ENCODE results near the gene ZDHHC4.
A peak's percentile ranks its signal among the peaks of the same experiment; 100 is the strongest.
"Not testable (repeated sequence)": the region's sequence is repeated elsewhere in the genome, so short reads cannot be mapped to it uniquely, and the experiment has no call there.

The ZDHHC4 gene

DNA sequence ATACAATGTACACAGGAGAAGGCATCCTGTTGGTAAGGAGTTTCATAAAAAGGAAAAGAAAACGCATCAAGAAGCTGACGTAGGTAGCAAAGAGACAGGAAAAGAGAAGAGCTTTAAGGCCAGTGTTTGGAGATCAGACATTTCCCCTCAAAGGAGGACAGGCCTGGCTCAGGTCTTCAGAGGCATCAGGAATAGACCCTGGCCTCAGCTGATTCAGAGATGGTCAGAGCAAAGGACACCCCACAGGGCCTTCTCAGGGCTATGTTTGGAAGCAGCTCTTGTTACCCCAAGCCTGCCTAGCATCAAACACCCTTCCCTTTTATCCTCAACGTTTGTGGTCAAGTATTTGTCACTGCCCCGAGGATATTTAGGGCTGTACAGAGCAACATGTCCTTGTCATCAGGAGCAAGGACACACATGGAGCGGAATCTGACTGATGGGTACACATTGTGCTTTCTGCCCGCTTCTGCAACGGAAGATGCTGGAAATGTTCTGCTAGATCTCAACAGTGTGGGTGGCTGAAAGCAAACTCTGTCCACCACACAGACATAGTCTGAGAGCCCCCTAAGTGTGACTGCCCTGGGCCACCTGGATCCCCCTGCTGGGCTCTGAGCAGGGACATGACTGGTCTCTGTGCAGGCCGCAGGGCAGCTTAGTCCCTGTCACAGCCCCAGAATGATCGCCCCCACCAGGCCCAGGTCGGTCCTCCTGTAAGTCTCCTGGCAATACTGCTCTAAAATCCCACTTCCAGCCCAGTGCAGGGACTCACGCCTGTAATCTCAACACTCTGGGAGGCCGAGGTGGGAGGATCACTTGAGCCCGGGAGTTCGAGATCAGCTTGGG is 1.0 kb upstream of the ZDHHC4 start:
- WGBS (ENCODE audit: extremely low coverage, insufficient coverage, insufficient read length), result no CpG with 5 or more reads among the region's 14 CpGs
- H3K36me3 ChIP-seq (ENCODE audit: control insufficient read depth in 1 of 2, insufficient read depth in 2 of 2, low read length in 2 of 2), result peaks cover 9% of the 10 kb centered on the region in 2 experiments

DNA sequence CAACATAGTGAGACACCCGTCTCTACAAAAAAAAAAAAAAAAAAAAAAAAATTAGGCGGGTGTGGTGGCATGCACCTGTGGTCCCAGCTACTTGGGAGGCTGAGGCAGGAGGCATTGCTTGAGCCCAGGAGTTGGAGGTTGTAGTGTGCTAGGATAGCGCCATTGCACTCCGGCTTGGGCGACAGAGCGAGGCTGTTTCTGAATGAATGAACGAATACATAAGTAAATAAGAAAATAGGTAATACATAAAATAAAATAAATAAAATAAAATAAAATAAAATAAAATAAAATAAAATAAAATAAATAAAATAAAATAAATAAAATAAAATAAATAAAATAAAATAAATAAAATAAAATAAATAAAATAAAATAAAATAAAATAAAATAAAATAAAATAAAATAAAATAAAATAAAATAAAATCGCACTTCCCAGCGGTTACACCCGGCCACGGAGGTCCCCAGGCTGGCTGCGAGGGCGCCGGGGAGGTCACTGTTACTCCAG is 336 bp upstream of the ZDHHC4 start:
- not testable (repeated sequence) for H3K4me1 ChIP-seq (ENCODE audit: control insufficient read depth in 1 of 2, insufficient read depth in 2 of 2, low read length in 2 of 2); H3K79me2 ChIP-seq (ENCODE audit: control insufficient read depth, insufficient read depth, low read length, poor library complexity); H2AK5ac ChIP-seq (ENCODE audit: low read length); H3K18ac ChIP-seq (ENCODE audit: low read length); H3K9me3 ChIP-seq (ENCODE audit: insufficient read depth, low read depth, low read length); H3K4ac ChIP-seq (ENCODE audit: low read depth, low read length); H2BK120ac ChIP-seq (ENCODE audit: insufficient read depth, low read length, poor library complexity); H2BK5ac ChIP-seq (ENCODE audit: low read depth, low read length, poor library complexity); H3K23ac ChIP-seq (ENCODE audit: low read length); H3K27me3 ChIP-seq (ENCODE audit: insufficient read depth, low read length); H3K27ac ChIP-seq (ENCODE audit: low read depth, low read length); H3K9ac ChIP-seq (ENCODE audit: low read length); H2BK12ac ChIP-seq (ENCODE audit: low read length); H3K14ac ChIP-seq (ENCODE audit: low read length); H2AFZ ChIP-seq (ENCODE audit: insufficient read depth, low read length, poor library complexity); H3K79me1 ChIP-seq (ENCODE audit: low read length); H3K36me3 ChIP-seq (ENCODE audit: control insufficient read depth in 1 of 2, insufficient read depth in 2 of 2, low read length in 2 of 2)
- Histone ChIP-seq H4K12ac (ENCODE audit: low read depth, low read length) (peak overlapping the region; percentile 96), H4K8ac (ENCODE audit: low read depth, low read length) (peak overlapping the region; percentile 99), H3K4me2 (ENCODE audit: low read length) (peak overlapping the region; percentile 75), H3K4me3 (ENCODE audit: low read depth, low read length) (peak overlapping the region; percentile 78), H4K91ac (ENCODE audit: low read depth, low read length) (peak overlapping the region; percentile 91)
- DNase-seq, result peak in 1 of 2 donors; percentile 8
- no CpG with 5 or more reads among the region's 14 CpGs for WGBS (ENCODE audit: extremely low coverage, insufficient coverage, insufficient read length)

More for the DNA sequence above, 1.0 kb upstream of the ZDHHC4 start:
- Histone ChIP-seq H3K23ac (ENCODE audit: low read length) (no peak overlapping the region), H2BK12ac (ENCODE audit: low read length) (no peak overlapping the region), H4K12ac (ENCODE audit: low read depth, low read length) (no peak overlapping the region), H3K18ac (ENCODE audit: low read length) (no peak overlapping the region), H3K27me3 (ENCODE audit: insufficient read depth, low read length) (no peaks in the 10 kb centered on the region), H4K91ac (ENCODE audit: low read depth, low read length) (no peak overlapping the region), H2AFZ (ENCODE audit: insufficient read depth, low read length, poor library complexity) (no peak overlapping the region), H2BK120ac (ENCODE audit: insufficient read depth, low read length, poor library complexity) (no peak overlapping the region), H3K79me2 (ENCODE audit: control insufficient read depth, insufficient read depth, low read length, poor library complexity) (peaks cover 2% of the 10 kb centered on the region), H2BK5ac (ENCODE audit: low read depth, low read length, poor library complexity) (no peak overlapping the region), H3K79me1 (ENCODE audit: low read length) (peaks cover 6% of the 10 kb centered on the region), H3K9ac (ENCODE audit: low read length) (no peak overlapping the region), H3K14ac (ENCODE audit: low read length) (no peak overlapping the region), H3K9me3 (ENCODE audit: insufficient read depth, low read depth, low read length) (no peaks in the 10 kb centered on the region), H3K27ac (ENCODE audit: low read depth, low read length) (no peak overlapping the region), H3K4ac (ENCODE audit: low read depth, low read length) (no peak overlapping the region), H3K4me2 (ENCODE audit: low read length) (no peak overlapping the region), H3K4me3 (ENCODE audit: low read depth, low read length) (no peak overlapping the region), H2AK5ac (ENCODE audit: low read length) (no peak overlapping the region), H3K4me1 (ENCODE audit: control insufficient read depth in 1 of 2, insufficient read depth in 2 of 2, low read length in 2 of 2) (no peaks in the 10 kb centered on the region), H4K8ac (ENCODE audit: low read depth, low read length) (peak overlapping the region; percentile 70)
- no peak for DNase-seq

DNA sequence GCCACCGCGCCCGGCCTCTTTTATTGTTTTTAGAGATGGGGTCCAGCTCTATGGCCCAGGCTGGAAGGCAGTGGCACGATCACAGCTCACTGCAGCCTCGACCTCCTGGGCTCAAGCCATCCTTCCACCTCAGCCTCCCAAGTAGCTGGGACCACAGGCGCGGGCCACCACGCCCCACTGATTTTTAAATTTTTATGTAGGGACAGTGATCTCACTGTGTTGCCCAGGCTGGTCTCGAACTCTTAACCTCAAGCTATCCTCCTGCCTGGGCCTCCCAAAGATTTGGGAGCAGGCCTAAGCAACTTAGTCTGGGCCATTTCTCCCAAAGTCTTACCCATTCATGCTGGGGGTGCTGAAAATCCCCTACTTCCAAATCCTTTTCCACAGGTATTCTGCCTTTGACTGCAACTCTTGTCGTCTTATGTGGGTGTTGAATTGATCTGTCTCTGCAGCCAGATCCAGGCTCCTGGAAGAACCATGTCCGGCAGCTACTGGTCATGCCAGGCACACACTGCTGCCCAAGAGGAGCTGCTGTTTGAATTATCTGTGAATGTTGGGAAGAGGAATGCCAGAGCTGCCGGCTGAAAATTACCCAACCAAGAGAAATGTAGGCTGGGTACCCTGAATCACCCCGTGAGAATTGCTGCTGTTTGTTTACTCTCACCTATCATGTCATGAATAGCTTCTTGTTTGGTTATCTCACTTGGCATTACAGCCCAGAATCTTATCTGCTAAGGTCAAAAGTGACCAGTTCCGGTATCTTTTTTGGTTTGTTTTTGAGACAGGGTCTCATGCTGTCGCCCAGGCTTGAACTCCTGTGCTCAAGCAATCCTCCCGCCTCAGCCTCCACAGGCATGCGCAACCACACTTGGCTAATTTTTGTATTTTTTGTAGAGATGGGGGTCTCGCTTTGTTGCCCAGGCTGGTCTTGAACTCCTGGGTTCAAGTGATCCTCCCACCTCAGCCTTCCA is 1.1 kb downstream of the ZDHHC4 start:
- Histone ChIP-seq H3K27me3 (ENCODE audit: insufficient read depth, low read length) (no peaks in the 10 kb centered on the region), H3K4me3 (ENCODE audit: low read depth, low read length) (no peak overlapping the region), H3K9ac (ENCODE audit: low read length) (peak overlapping the region; percentile 68), H2AFZ (ENCODE audit: insufficient read depth, low read length, poor library complexity) (no peak overlapping the region), H2AK5ac (ENCODE audit: low read length) (no peak overlapping the region), H2BK120ac (ENCODE audit: insufficient read depth, low read length, poor library complexity) (no peak overlapping the region), H3K14ac (ENCODE audit: low read length) (no peak overlapping the region), H3K36me3 (ENCODE audit: control insufficient read depth in 1 of 2, insufficient read depth in 2 of 2, low read length in 2 of 2) (peaks cover 17 to 19% of the 10 kb centered on the region in 2 experiments), H3K9me3 (ENCODE audit: insufficient read depth, low read depth, low read length) (no peaks in the 10 kb centered on the region), H2BK12ac (ENCODE audit: low read length) (no peak overlapping the region), H3K18ac (ENCODE audit: low read length) (no peak overlapping the region), H3K79me1 (ENCODE audit: low read length) (peaks cover 6% of the 10 kb centered on the region), H4K8ac (ENCODE audit: low read depth, low read length) (peak overlapping the region; percentile 99), H3K4me1 (ENCODE audit: control insufficient read depth in 1 of 2, insufficient read depth in 2 of 2, low read length in 2 of 2) (no peaks in the 10 kb centered on the region), H2BK5ac (ENCODE audit: low read depth, low read length, poor library complexity) (no peak overlapping the region), H3K27ac (ENCODE audit: low read depth, low read length) (no peak overlapping the region), H4K91ac (ENCODE audit: low read depth, low read length) (peak overlapping the region; percentile 15), H4K12ac (ENCODE audit: low read depth, low read length) (peak overlapping the region; percentile 37), H3K4ac (ENCODE audit: low read depth, low read length) (no peak overlapping the region), H3K79me2 (ENCODE audit: control insufficient read depth, insufficient read depth, low read length, poor library complexity) (peaks cover 2% of the 10 kb centered on the region), H3K23ac (ENCODE audit: low read length) (no peak overlapping the region), H3K4me2 (ENCODE audit: low read length) (no peak overlapping the region)
- DNase-seq, result peak; percentile 40 to 52
- no CpG with 5 or more reads among the region's 18 CpGs for WGBS (ENCODE audit: extremely low coverage, insufficient coverage, insufficient read length)

DNA sequence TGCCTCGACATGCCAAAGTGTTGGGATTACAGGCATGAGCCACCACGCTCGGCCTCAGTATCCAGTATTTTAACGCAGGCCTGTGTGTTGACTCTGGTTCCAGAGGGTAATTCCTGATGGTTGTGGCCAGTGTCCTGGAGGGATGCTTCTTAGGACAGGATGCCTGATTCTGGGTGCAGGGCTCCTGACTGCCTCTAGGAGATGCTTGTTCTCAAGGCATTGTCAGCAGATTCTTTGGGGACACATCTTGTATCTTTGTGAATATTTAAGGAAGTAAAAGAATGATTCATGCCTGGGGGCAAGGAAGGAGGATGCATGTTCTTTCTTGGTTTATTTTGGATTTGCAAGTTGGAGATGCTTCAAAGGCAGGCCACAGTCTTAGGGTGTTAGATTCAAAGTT is 2.2 kb downstream of the ZDHHC4 start:
- Histone ChIP-seq H3K4ac (ENCODE audit: low read depth, low read length) (no peak overlapping the region), H4K12ac (ENCODE audit: low read depth, low read length) (no peak overlapping the region), H3K23ac (ENCODE audit: low read length) (no peak overlapping the region), H4K91ac (ENCODE audit: low read depth, low read length) (no peak overlapping the region), H3K79me2 (ENCODE audit: control insufficient read depth, insufficient read depth, low read length, poor library complexity) (peaks cover 2% of the 10 kb centered on the region), H2AK5ac (ENCODE audit: low read length) (no peak overlapping the region), H3K4me2 (ENCODE audit: low read length) (no peak overlapping the region), H3K27ac (ENCODE audit: low read depth, low read length) (no peak overlapping the region), H3K36me3 (ENCODE audit: control insufficient read depth in 1 of 2, insufficient read depth in 2 of 2, low read length in 2 of 2) (peaks cover 21 to 22% of the 10 kb centered on the region in 2 experiments), H3K4me3 (ENCODE audit: low read depth, low read length) (no peak overlapping the region), H3K9ac (ENCODE audit: low read length) (no peak overlapping the region), H2BK120ac (ENCODE audit: insufficient read depth, low read length, poor library complexity) (no peak overlapping the region), H4K8ac (ENCODE audit: low read depth, low read length) (no peak overlapping the region), H3K9me3 (ENCODE audit: insufficient read depth, low read depth, low read length) (no peaks in the 10 kb centered on the region), H3K4me1 (ENCODE audit: control insufficient read depth in 1 of 2, insufficient read depth in 2 of 2, low read length in 2 of 2) (no peaks in the 10 kb centered on the region), H2BK5ac (ENCODE audit: low read depth, low read length, poor library complexity) (no peak overlapping the region), H3K79me1 (ENCODE audit: low read length) (peaks cover 6% of the 10 kb centered on the region), H3K18ac (ENCODE audit: low read length) (no peak overlapping the region), H3K14ac (ENCODE audit: low read length) (no peak overlapping the region), H2AFZ (ENCODE audit: insufficient read depth, low read length, poor library complexity) (no peak overlapping the region), H2BK12ac (ENCODE audit: low read length) (no peak overlapping the region), H3K27me3 (ENCODE audit: insufficient read depth, low read length) (no peaks in the 10 kb centered on the region)
- no CpG with 5 or more reads among the region's 4 CpGs for WGBS (ENCODE audit: extremely low coverage, insufficient coverage, insufficient read length)
- peak in 1 of 2 donors; percentile 19 for DNase-seq

Data from trophoblast cell (in vitro differentiated cells and primary cell).